HG02763 (cell line): ENCODE measurements around the gene SRCIN1.

Experiments used
- ATAC-seq: cut with Tn5 transposase; IDR thresholded peaks from one replicate; pipeline ENCODE4 v1.9.1; 2021; ENCODE audit warnings: mild to moderate bottlenecking, moderate library complexity; ENCODE audit not compliant: unreplicated experiment

SRCIN1 gene

GRCh38 chr17:38601539-38602351, 4.0 kb downstream of the SRCIN1 start:
- ATAC-seq, result no peak

- ATAC-seq, result no peak
Measured at GRCh38 chr17:38600906-38601305, 4.8 kb downstream of the SRCIN1 start.

DNA sequence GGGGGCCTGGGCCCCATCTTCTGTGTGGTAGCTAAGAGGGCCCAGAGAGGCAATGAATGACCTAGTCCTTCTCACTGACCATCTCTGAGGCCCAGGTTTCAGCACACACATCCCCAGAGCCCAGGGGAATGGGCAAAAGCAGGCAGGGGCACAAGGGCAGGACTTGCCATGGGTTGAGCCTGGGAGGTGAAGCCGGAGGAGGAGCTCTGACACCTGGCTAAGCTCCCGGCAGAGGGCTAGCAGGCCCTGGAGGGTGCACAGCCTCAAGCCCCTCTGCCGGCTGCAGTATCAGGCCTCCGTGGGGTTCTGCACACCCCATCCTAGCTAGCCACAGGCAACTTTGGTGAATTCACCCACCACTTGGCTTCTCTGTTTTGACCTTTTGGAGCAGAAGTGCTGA, 5.3 kb downstream of the SRCIN1 start:
- ATAC-seq, result no peak

GRCh38 chr17:38599398-38599856, 6.3 kb downstream of the SRCIN1 start:
- ATAC-seq, result no peak

DNA sequence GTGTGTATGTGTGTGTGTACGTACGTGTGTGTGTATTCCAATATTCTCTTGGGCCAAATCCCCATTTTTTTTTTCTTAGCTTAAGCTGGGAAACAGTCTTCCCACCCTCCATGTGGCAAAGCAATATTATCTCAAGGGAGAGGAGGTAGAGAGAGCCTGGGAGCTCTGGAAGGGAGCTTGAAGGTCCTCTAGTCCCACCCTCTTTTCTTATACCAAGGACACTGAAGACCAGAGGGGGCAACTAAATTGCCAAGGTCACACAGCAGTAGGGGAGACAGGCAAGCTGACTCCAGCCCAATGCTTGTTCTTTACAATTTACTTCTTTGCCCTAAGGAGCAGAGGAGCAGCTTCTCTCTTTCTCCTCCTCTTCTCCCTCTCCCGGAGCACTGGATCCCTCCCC, 6.8 kb downstream of the SRCIN1 start:
- no peak for ATAC-seq

GRCh38 chr17:38598536-38598935, 7.2 kb downstream of the SRCIN1 start:
- no peak for ATAC-seq

- no peak for ATAC-seq
Measured at GRCh38 chr17:38597375-38597774, 8.4 kb downstream of the SRCIN1 start.

DNA sequence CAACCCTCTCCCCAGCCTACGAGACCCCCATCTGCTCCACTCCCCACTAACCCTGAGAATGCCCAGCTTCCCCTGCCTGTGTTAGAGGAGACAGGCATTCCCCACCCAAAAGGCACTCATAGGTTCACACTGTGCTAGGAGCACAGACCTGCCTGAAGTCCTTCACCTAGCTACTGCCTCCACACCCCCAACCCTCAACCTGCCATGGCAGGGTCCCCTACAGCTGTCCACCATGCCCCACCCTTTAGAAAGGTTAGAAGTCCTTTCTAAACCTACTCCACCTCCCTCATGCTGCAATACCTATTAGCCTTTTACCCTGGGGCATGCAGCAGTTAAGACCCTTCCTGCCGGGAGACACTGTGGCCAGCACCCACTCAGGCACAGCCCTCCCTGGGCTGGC, 9.1 kb downstream of the SRCIN1 start:
- ATAC-seq, result no peak

DNA sequence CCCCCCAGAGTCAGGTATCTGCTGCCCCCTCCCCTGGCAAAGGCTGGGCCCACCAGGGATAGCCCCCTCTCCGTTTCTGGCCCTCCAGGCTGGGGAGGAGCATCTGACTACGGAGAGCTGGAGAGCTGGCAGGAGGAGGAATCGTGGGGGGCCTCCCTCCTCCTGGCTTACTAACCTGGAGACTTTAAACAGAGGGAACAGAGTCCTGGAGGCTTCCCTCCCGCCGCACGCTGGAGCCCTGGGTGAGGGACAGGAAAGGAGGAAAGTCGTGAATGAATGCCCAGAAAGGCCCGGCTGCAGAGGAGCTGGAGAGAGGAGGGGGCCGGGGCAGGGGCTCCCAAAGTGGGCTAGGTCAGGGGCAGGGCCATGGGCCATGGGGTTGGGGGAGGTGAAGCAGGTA, 9.9 kb downstream of the SRCIN1 start:
- no peak for ATAC-seq

- no peak for ATAC-seq
Measured at GRCh38 chr17:38594152-38594551, 11.6 kb downstream of the SRCIN1 start.

- no peak for ATAC-seq
Measured at GRCh38 chr17:38592487-38592886, 13.3 kb downstream of the SRCIN1 start.

DNA sequence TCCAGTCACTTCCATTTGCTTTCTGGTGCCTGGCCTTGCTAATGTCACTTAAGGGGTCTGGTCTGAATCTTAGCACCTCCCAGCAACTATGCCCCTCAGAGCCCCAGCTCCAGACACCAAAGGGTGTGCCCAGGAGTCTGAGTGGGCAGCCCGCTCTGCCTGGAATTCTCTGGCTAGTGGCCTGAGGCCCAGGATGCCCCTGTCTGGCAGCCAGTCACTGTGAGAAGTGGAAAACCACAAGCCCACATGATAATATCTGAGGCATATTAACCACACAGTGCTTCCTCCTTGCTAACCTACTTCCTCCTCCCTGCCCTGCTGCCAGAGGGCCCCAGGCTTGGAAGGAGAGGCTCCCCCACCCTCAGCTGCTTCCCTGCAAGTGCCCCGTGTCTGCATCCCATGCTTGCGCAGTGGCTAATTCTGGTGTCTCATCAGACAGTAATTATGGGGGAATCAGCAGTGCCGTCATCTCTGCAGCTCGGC, 14.0 kb downstream of the SRCIN1 start:
- ATAC-seq, result no peak

DNA sequence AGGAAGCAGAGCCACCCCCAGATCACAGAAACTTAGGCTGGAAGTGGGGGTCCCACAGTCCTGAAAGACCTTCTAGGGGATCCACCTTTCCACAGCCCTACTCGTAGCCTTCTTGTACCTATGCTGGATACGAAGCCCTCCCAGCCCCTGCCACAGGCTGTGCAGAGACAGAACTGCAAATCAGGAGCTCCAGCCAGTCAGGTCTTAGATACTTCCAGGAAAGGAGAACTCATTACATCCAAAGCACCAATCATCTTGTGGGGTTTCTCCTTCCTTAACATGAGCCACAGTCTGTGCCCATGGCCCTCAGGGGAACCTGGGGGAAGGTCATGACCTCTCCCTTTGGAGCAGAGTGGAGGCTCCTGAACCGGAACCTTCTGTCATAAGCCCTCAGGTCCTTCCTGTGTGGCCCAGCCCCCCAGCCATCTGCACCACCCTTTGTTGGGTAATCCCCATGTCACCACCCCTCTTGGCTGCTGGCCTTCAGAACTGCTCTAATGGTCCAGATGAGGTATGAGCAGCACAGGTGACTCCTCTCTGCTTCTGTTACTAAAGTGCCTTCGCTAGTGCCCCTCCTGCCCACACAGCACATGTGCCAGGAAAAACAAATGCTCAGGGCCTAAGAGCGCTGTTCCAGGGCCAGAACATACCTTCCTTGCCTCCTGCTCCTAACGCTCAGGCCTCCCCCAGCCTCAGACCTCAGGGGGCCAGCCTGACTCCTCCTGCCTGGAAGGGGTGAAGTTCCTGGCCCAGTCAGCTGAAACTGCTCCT, 14.6 kb downstream of the SRCIN1 start:
- ATAC-seq, result no peak

GRCh38 chr17:38589462-38590114, 16.2 kb downstream of the SRCIN1 start:
- ATAC-seq, result no peak

GRCh38 chr17:38588788-38589174, 17.0 kb downstream of the SRCIN1 start:
- no peak for ATAC-seq

GRCh38 chr17:38587947-38588787, 17.6 kb downstream of the SRCIN1 start:
- no peak for ATAC-seq

GRCh38 chr17:38587203-38587602, 18.5 kb downstream of the SRCIN1 start:
- no peak for ATAC-seq

DNA sequence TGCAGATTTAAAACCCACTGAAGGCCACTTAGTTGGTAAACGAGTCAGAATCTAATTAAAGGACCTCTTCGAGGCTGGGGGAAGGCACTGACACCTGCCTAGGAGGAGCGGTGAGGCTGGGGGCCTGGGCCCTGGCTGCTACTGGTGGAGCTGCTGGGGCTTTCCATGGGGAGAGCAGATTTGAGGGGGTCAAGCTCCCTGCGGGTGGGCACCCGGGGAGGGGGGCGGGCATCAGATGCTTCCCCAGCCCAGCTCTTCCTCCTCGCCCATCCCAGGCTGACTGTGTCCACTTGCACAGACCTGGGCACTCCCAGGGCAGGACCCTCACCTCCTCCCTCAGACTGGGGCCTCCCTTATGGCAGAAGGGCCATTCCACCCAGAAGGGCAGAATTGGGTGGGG, 19.0 kb downstream of the SRCIN1 start:
- no peak for ATAC-seq

DNA sequence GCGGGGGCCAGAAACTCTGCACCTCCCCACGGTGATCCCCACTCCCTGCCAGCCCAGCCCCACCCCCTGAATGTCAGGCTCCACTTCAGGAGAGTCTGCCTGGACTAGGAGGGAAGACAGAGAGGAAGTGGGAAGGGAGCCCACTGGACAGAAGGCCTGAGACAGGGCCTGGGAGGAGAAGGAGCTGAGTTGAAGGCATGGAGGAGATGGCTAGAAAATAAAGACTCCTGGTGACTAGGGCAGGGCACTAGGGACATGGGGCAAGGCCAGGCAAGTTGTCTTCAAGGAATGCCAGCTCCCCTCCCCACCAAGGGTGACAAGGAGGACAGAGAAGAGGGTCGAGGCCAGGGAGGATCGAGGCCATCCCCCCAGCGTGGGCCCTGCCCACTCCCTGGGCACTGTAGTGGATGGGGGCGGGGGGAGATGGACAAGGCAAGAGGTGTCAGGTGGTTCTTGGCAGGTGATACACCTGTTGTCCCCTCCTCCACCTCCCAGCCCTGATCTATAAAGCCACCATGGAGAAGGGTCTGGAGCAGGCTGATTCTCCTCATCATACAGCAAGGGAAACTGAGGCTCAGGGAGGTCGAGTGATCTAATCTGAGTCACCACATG, 19.7 kb downstream of the SRCIN1 start:
- ATAC-seq, result no peak
